IPS-NIHi11 (cell line): ENCODE data around the gene AMN.

ENCODE experiments used
- DNase-seq: peaks from one replicate; pipeline ENCODE4 v3.0.0; 2012; ENCODE audit warnings: mixed read lengths, low spot score

Gene AMN

GRCh38 chr14:102927878-102928411 lies 5.5 kb downstream of the AMN start:
- peak; percentile 62 for DNase-seq

GRCh38 chr14:102928412-102929240 lies 6.2 kb downstream of the AMN start:
- peak; percentile 91 for DNase-seq

- DNase-seq, result no peak
Measured at GRCh38 chr14:102929241-102930137, 7.0 kb downstream of the AMN start.

DNA sequence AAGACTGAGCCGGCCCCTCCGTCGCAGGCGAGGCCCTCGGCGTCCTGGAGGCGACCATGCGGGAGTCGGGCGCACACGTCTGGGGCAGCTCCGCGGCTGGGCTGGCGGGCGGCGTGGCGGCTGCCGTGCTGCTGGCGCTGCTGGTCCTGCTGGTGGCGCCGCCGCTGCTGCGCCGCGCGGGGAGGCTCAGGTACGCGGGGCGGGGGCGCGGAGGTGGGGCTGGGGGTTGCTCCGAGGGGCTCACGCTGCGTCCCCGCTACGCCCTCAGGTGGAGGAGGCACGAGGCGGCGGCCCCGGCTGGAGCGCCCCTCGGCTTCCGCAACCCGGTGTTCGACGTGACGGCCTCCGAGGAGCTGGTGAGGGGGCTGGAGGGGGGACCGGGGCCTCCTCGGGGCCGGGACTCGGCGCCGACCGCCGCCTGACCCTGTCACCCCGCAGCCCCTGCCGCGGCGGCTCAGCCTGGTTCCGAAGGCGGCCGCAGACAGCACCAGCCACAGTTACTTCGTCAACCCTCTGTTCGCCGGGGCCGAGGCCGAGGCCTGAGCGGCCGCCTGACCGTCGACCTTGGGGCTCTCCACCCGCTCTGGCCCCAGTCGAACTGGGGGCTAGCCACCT lies 7.8 kb downstream of the AMN start:
- DNase-seq, result peak; percentile 78

GRCh38 chr14:102930753-102931579 lies 8.5 kb downstream of the AMN start:
- DNase-seq, result peak; percentile 76

DNA sequence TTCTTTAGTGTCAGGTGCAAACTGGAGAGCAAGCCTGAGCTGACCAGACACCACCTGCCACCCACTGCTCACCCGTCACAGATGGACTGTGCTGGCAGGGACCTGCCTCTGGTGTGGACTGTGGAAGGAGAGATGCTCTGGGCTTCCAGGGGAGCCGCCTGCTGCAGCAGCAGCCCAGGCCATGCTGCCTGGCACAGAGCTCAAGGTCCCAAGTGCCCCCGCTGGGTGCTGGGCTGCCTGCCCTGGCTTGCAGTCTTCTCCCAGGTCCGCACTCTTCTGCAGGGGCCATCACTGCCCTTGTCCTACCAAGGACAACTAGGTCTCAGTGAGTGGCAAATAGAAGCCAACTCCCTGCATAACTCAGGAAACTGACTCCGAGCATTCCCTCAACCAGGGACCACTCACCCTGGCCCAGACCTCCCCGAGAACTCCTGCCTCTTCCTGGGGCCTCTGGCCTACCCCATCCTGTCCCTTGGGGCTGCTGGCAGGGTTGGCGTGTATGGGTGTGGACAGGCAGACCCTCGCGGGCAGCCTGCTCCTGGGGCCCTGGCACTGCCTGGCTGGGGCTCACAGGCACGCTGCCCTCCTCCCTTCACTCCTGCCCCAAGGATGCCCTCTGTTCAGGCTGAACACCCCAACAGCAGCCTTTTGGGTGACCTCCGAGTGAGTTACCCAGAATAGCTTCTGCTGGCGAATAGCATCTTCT lies 9.3 kb downstream of the AMN start:
- no peak for DNase-seq

- no peak for DNase-seq
Measured at GRCh38 chr14:102932484-102933248, 10.2 kb downstream of the AMN start.

DNA sequence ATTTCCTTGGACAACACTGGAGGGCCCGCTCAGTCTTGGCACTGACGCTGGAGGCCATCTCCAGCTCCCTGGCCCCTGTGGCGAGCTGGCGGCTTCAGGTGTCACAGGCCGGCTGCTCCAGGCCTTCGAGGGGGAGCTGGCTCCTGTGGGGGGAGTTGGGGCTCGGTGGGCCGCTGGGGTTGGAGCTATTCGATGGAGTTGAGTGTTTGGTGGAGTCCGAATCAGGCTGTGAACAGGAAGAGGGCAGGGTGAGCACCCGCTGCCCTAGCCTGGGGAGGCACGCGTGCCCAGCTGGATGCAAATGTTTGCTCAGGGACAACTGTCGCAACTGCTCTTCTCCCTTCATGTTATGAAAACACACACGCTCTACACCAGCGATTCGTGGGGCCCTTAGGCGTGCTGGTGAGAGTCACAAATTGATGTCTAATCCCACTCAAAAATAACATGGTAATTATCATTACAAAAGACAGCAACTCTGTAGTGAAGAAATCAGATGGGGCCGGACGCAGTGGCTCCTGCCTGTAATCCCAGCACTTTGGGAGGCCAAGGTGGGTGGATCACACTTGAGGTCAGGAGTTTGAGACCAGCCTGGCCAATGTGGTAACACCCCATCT lies 11.3 kb downstream of the AMN start:
- no peak for DNase-seq

GRCh38 chr14:102935756-102936155 lies 13.3 kb downstream of the AMN start:
- DNase-seq, result no peak

- no peak for DNase-seq
Measured at GRCh38 chr14:102937331-102938175, 15.1 kb downstream of the AMN start.

DNA sequence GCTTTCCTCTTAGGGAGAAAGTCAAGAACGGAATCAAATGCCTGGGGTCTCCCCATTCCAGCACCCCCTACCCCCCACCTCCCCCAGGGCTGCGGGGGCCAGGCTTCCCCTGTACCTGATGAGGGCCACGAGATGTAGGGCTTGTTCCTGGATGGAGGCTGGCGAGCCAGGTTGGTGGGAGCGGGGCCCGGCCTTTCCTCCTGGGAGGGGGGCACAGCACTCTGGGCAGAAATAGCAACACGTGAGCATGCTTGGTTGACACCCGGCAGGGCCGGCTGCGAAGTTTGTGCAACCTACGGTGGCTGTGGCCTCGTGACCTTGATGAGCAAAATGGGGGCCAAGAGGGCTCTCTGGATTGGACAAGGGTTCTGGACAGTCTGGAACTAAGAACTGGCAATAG lies 15.7 kb downstream of the AMN start:
- no peak for DNase-seq

- no peak for DNase-seq
Measured at GRCh38 chr14:102939329-102939728, 16.9 kb downstream of the AMN start.

GRCh38 chr14:102939820-102940561 lies 17.5 kb downstream of the AMN start:
- no peak for DNase-seq

GRCh38 chr14:102940729-102941362 lies 18.4 kb downstream of the AMN start:
- no peak for DNase-seq

- DNase-seq, result no peak
Measured at GRCh38 chr14:102941419-102942011, 19.1 kb downstream of the AMN start.

DNA sequence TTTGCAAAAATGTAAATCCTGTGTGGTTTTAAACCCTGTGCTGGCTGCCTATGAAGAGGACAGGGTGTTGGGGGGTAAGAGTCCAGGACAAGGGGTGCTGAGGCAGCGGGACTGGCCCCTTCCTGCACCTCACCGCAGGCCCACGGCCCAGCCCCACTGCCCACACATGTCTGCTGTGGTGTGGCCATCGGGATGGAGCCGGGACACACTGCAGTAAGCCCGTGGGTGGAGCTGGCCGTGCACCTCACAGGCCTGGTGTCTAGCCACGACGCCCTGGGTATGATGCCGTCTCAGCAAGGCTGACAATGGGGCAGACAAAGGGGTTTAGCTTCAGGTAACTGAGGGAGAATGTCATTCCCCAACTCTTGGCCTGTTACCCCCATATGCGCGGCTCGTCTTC lies 19.6 kb downstream of the AMN start:
- no peak for DNase-seq

GRCh38 chr14:102943454-102943853 lies 21.0 kb downstream of the AMN start:
- DNase-seq, result no peak
